H9 (cell line): Measurements from ENCODE around the gene FBXO24. TPM values are rescaled to one million over a fixed set of nuclear protein-coding genes. Genes with fewer than 3 reads are reported as not detected.

Source experiments
- DNase-seq: peaks from one replicate; pipeline ENCODE4 v3.0.0-alpha.2; 2017
- H2AFZ ChIP-seq: one replicate; pipeline ENCODE4 v1.6.1; 2013; ENCODE audit warnings: mild to moderate bottlenecking, low read length, control low read depth, moderate library complexity
- H2AK5ac ChIP-seq: 2 replicates; pipeline ENCODE4 v1.6.1; 2013; ENCODE audit warnings: low read length, control low read depth, mixed read lengths; ENCODE audit not compliant: insufficient read length
- H2BK120ac ChIP-seq: one replicate; pipeline ENCODE4 v1.6.1; 2013; ENCODE audit warnings: low read depth, mild to moderate bottlenecking, low read length, control low read depth, inconsistent platforms; ENCODE audit not compliant: poor library complexity, severe bottlenecking
- H2BK12ac ChIP-seq: 2 replicates; pipeline ENCODE4 v1.6.1; 2013; ENCODE audit warnings: low read length, control low read depth, mixed read lengths, low read depth; ENCODE audit not compliant: insufficient read length
- H2BK15ac ChIP-seq: 2 replicates; pipeline ENCODE4 v1.6.1; 2013; ENCODE audit warnings: low read depth, low read length, control low read depth
- H2BK20ac ChIP-seq: one replicate; pipeline ENCODE4 v1.6.1; 2013; ENCODE audit warnings: low read depth, mild to moderate bottlenecking, low read length, control low read depth, inconsistent platforms; ENCODE audit not compliant: poor library complexity, severe bottlenecking
- H2BK5ac ChIP-seq: 2 replicates; pipeline ENCODE4 v1.6.1; 2013; ENCODE audit warnings: low read length, control low read depth, mixed read lengths; ENCODE audit not compliant: insufficient read length
- H3K14ac ChIP-seq: 2 replicates; pipeline ENCODE4 v1.6.1; 2013; ENCODE audit warnings: low read length, control low read depth; ENCODE audit not compliant: insufficient read depth
- H3K18ac ChIP-seq: 2 replicates; pipeline ENCODE4 v1.6.1; 2013; ENCODE audit warnings: low read depth, mild to moderate bottlenecking, mixed read lengths, low read length, control low read depth; ENCODE audit not compliant: insufficient read length
- H3K23ac ChIP-seq: 2 replicates; pipeline ENCODE4 v1.6.1; 2013; ENCODE audit warnings: low read length, control low read depth, mixed read lengths, low read depth; ENCODE audit not compliant: insufficient read length
- H3K23me2 ChIP-seq: 2 replicates; pipeline ENCODE4 v1.6.1; 2013; ENCODE audit warnings: low read depth, mild to moderate bottlenecking, mixed read lengths, low read length, control low read depth; ENCODE audit not compliant: insufficient read length, poor library complexity, severe bottlenecking
- H3K27ac ChIP-seq: 2 replicates; pipeline ENCODE4 v1.5.1; 2013; ENCODE audit warnings: low read length, control low read depth, mixed read lengths, low read depth; ENCODE audit not compliant: insufficient read length
- H3K27me3 ChIP-seq: 2 replicates; pipeline ENCODE4 v1.6.1; 2013; ENCODE audit warnings: low read length, control low read depth, inconsistent platforms; ENCODE audit not compliant: insufficient read depth
- H3K4ac ChIP-seq: 2 replicates; pipeline ENCODE4 v1.6.1; 2013; ENCODE audit warnings: low read depth, mild to moderate bottlenecking, control low read depth, inconsistent platforms, low read length, moderate library complexity
- H3K4me1 ChIP-seq: 2 replicates; pipeline ENCODE4 v1.6.1; 2013; ENCODE audit warnings: low read length, control low read depth, inconsistent platforms; ENCODE audit not compliant: insufficient read depth
- H3K4me2 ChIP-seq: 2 replicates; pipeline ENCODE4 v1.6.1; 2013; ENCODE audit warnings: low read length, control low read depth, mixed read lengths; ENCODE audit not compliant: insufficient read length, insufficient read depth
- H3K56ac ChIP-seq: 2 replicates; pipeline ENCODE4 v1.6.1; 2013; ENCODE audit warnings: low read depth, mild to moderate bottlenecking, mixed read lengths, low read length, control low read depth; ENCODE audit not compliant: insufficient read length
- H3K79me1 ChIP-seq: 2 replicates; pipeline ENCODE4 v1.6.1; 2013; ENCODE audit warnings: low read depth, mild to moderate bottlenecking, moderate library complexity, low read length, control low read depth, inconsistent platforms; ENCODE audit not compliant: insufficient read depth, poor library complexity, severe bottlenecking
- H3K79me2 ChIP-seq: 2 replicates; pipeline ENCODE4 v1.6.1; 2013; ENCODE audit warnings: low read length, control low read depth, inconsistent platforms; ENCODE audit not compliant: insufficient read depth
- H3K9ac ChIP-seq: 2 replicates; pipeline ENCODE4 v1.6.1; 2013; ENCODE audit warnings: low read length, control low read depth, mixed read lengths; ENCODE audit not compliant: insufficient read length; ENCODE audit errors: extremely low read depth
- H3K9me3 ChIP-seq: one replicate; pipeline ENCODE4 v1.6.1; 2013; ENCODE audit warnings: low read depth, low read length, inconsistent platforms; ENCODE audit not compliant: control insufficient read depth
- H3T11ph ChIP-seq: one replicate; pipeline ENCODE4 v1.6.1; 2013; ENCODE audit warnings: mild to moderate bottlenecking, low read length, control low read depth, inconsistent platforms
- H4K20me1 ChIP-seq: one replicate; pipeline ENCODE4 v1.6.1; 2013; ENCODE audit not compliant: control insufficient read depth, insufficient read length, insufficient read depth
- H4K5ac ChIP-seq: 2 replicates; pipeline ENCODE4 v1.6.1; 2013; ENCODE audit warnings: low read depth, mild to moderate bottlenecking, mixed read lengths, low read length, control low read depth; ENCODE audit not compliant: insufficient read length
- H4K8ac ChIP-seq: replicated peaks from 2 replicates; pipeline ENCODE4 v1.6.1; 2013; ENCODE audit warnings: low read length, control low read depth, mixed read lengths, low read depth; ENCODE audit not compliant: insufficient read length
- H4K91ac ChIP-seq: 2 replicates; pipeline ENCODE4 v1.6.1; 2013; ENCODE audit warnings: low read depth, mild to moderate bottlenecking, moderate library complexity, mixed read lengths, low read length, control low read depth; ENCODE audit not compliant: insufficient read length
- H3K27ac Mint-ChIP-seq, 3 experiments: 2 replicates in 2 of 3; 3 replicates in 1 of 3; pipeline ENCODE4 v1.8.0; 2020 to 2021; ENCODE audit warnings: mixed read lengths in 3 of 3, mild to moderate bottlenecking in 1 of 3, moderate library complexity in 1 of 3
- H3K27me3 Mint-ChIP-seq: 2 replicates; pipeline ENCODE4 v1.8.0; 2021; ENCODE audit warnings: low read depth, mild to moderate bottlenecking, moderate library complexity, mixed read lengths
- H3K36me3 Mint-ChIP-seq, 3 experiments: 2 replicates in 2 of 3; 3 replicates in 1 of 3; pipeline ENCODE4 v1.8.0; 2020 to 2021; ENCODE audit warnings: low read depth in 3 of 3, mixed read lengths in 3 of 3; ENCODE audit not compliant: insufficient read depth in 1 of 3
- H3K4me1 Mint-ChIP-seq, 2 experiments: 2 replicates each; pipeline ENCODE4 v1.8.0; 2020; ENCODE audit warnings: mixed read lengths in 2 of 2
- H3K4me3 Mint-ChIP-seq, 2 experiments: 2 replicates in 1 of 2; 3 replicates in 1 of 2; pipeline ENCODE4 v1.8.0; 2020 to 2021; ENCODE audit warnings: mild to moderate bottlenecking in 2 of 2, mixed read lengths in 2 of 2, moderate library complexity in 1 of 2
- H3K9me3 Mint-ChIP-seq, 2 experiments: 2 replicates in 1 of 2; 3 replicates in 1 of 2; pipeline ENCODE4 v1.8.0; 2020; ENCODE audit warnings: mild to moderate bottlenecking in 2 of 2, mixed read lengths in 2 of 2, moderate library complexity in 1 of 2
- WGBS: extraction: QIAGEN DNeasy Blood & Tissue Kit; methylation state at CpG from one replicate; pipeline ENCODE4 v1.1.7; 2013; ENCODE audit warnings: missing lambda C conversion rate, low lambda C conversion rate, mixed read lengths; ENCODE audit not compliant: insufficient read length; ENCODE audit errors: extremely low coverage; 5-methylcytosine and 5-hydroxymethylcytosine counted together
- total RNA-seq: library from RNA; stranded (reverse); gene quantifications from 2 replicates; pipeline ENCODE4 v1.2.1, GENCODE V29; 2021
- TF ChIP-seq, protein P1 (sequence below): fragments of 200-600 bp; sonication (generic); conservative IDR thresholded peaks from 3 replicates; pipeline ENCODE4 v1.8.0; 2021; ENCODE audit warnings: antibody characterized with exemption, mild to moderate bottlenecking

Gene FBXO24
- total RNA-seq, 1 experiment from 2014 or later = 0.85 TPM

DNA sequence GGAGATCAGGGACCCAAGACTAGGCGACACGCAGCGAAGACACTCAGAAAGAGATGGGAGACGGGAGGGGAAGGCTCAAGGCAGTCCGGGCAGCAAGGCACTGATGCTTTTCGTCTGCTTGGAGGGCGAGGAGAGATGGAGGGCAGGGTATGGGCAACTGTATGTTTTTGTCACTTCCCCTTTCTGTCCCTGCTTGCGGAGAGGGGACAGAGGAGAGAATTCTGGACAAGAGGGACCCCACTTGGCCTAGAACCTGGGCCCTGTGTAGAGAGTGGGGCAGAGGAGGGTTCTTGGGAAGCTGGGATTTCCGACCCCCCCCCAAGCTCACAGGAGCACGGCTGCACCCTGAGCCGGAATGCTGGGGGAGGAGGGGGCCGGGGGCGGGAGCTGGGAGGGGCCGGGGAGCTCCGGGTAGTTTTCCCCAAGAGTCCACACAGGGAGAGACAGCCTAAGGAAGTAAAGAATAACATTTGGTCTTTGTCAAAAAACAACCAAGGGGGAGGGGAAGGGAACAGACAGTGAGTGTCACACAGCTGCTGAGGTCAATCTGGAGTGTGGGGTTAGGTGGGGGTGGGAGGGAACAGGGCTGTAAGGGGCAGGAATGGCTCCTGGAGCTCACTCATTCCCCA, 2.0 kb upstream of the FBXO24 start:
- Histone ChIP-seq H4K8ac (no peak overlapping the region), H2BK120ac (no peak overlapping the region), H3K9me3 (no peaks in the 10 kb centered on the region), H3K4me2 (peak overlapping the region; percentile 78), H2BK20ac (no peak overlapping the region), H3K4ac (no peak overlapping the region), H2BK15ac (no peak overlapping the region), H3K79me2 (no peaks in the 10 kb centered on the region), H3K9ac (no peak overlapping the region), H3K23ac (no peak overlapping the region), H2AFZ (no peak overlapping the region), H3K27ac (no peak overlapping the region), H4K20me1 (no peaks in the 10 kb centered on the region), H3K18ac (peak overlapping the region; percentile 5), H2AK5ac (no peak overlapping the region), H2BK12ac (no peak overlapping the region), H4K91ac (no peak overlapping the region), H3K4me1 (peaks cover 4% of the 10 kb centered on the region; the same call in 1 of the 2 replicates), H4K5ac (no peak overlapping the region), H3T11ph (no peak overlapping the region), H3K14ac (no peak overlapping the region), H2BK5ac (no peak overlapping the region), H3K79me1 (no peaks in the 10 kb centered on the region), H3K56ac (no peak overlapping the region), H3K23me2 (peaks cover 8% of the 10 kb centered on the region), H3K27me3 (no peaks in the 10 kb centered on the region)
- peak overlapping the region; percentile 84 to 99 (median 99) for H3K27ac Mint-ChIP-seq
- peak overlapping the region; percentile 90 to 98 for H3K4me3 Mint-ChIP-seq
- TF ChIP-seq, protein P1, sequence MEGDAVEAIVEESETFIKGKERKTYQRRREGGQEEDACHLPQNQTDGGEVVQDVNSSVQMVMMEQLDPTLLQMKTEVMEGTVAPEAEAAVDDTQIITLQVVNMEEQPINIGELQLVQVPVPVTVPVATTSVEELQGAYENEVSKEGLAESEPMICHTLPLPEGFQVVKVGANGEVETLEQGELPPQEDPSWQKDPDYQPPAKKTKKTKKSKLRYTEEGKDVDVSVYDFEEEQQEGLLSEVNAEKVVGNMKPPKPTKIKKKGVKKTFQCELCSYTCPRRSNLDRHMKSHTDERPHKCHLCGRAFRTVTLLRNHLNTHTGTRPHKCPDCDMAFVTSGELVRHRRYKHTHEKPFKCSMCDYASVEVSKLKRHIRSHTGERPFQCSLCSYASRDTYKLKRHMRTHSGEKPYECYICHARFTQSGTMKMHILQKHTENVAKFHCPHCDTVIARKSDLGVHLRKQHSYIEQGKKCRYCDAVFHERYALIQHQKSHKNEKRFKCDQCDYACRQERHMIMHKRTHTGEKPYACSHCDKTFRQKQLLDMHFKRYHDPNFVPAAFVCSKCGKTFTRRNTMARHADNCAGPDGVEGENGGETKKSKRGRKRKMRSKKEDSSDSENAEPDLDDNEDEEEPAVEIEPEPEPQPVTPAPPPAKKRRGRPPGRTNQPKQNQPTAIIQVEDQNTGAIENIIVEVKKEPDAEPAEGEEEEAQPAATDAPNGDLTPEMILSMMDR = no peak
- no CpG with 5 or more reads among the region's 15 CpGs for WGBS
- peaks cover 24 to 31% of the 10 kb centered on the region in 2 experiments for H3K4me1 Mint-ChIP-seq
- H3K27me3 Mint-ChIP-seq = peaks cover 10% of the 10 kb centered on the region
- no peaks in the 10 kb centered on the region for H3K9me3 Mint-ChIP-seq
- H3K36me3 Mint-ChIP-seq = peaks cover 4 to 9% (median 5%) of the 10 kb centered on the region in 3 experiments; a peak in 2 of 7 replicates
- no peak for DNase-seq
